BE2C (cell line): ENCODE results near the gene RBM7.

Source experiments
- DNase-seq: peaks from one replicate; pipeline ENCODE4 v3.0.0-alpha.2; 2020
- H3K27me3 ChIP-seq: fragments of 250-450 bp; sonication (Bioruptor Pico); 2 replicates; pipeline ENCODE4 v1.5.1; 2020; ENCODE audit warnings: mild to moderate bottlenecking
- H3K36me3 ChIP-seq: fragments of 250-450 bp; sonication (Bioruptor Pico); 2 replicates; pipeline ENCODE4 v1.5.1; 2020; ENCODE audit warnings: mild to moderate bottlenecking
- H3K4me1 ChIP-seq: fragments of 250-450 bp; sonication (Bioruptor Pico); 2 replicates; pipeline ENCODE4 v1.5.1; 2020
- H3K4me3 ChIP-seq: 2 replicates; pipeline ENCODE4 v1.5.1; 2011; ENCODE audit warnings: low read depth, low read length
- H3K9me3 ChIP-seq: fragments of 250-450 bp; sonication (Bioruptor Pico); 2 replicates; pipeline ENCODE4 v1.5.1; 2020
- TF ChIP-seq, protein P1 (sequence below): IDR thresholded peaks from 2 replicates; pipeline ENCODE4 v1.5.1; 2012; ENCODE audit warnings: mild to moderate bottlenecking, low read depth, low read length

The RBM7 gene

DNA sequence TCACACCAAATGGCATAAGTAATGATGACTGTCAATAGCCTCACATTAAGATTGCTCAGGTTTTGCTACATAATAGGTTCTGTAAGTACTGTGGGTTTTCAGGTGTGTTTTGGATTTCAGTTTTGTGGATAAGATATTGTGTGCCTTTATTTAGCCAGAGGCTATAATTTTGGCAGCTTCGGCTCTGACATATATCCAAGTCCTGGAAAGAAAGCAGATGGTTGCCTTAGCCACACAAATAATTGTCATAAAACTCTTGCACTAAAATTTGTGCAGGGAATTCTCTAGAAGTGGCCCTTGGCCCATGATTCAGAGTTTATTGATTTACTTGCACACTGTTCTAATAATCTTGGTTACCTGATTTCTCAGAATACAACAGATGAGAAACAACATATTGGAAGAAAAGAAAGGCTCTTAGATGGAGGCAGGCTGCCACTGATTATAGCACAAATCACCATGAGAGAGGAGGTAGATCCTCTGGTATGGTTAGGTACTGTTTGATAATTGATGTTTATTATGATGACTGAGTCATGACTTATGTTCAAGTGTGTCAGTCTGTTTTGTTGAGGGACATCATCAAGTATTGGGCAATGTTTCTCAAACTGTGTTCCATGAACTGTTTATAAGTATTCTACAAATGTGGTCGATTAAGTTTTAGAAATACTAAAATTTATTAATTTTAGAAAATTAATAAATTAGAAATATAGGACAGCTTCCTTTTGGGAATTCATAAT lies 48.5 kb downstream of the RBM7 start:
- H3K4me1 ChIP-seq, result 0 out of 2 replicates have a peak, but pooled peaks cover 3% of the 10 kb centered on the region
- no peaks in the 10 kb centered on the region for H3K9me3 ChIP-seq
- no peaks in the 10 kb centered on the region for H3K27me3 ChIP-seq
- TF ChIP-seq, protein P1, sequence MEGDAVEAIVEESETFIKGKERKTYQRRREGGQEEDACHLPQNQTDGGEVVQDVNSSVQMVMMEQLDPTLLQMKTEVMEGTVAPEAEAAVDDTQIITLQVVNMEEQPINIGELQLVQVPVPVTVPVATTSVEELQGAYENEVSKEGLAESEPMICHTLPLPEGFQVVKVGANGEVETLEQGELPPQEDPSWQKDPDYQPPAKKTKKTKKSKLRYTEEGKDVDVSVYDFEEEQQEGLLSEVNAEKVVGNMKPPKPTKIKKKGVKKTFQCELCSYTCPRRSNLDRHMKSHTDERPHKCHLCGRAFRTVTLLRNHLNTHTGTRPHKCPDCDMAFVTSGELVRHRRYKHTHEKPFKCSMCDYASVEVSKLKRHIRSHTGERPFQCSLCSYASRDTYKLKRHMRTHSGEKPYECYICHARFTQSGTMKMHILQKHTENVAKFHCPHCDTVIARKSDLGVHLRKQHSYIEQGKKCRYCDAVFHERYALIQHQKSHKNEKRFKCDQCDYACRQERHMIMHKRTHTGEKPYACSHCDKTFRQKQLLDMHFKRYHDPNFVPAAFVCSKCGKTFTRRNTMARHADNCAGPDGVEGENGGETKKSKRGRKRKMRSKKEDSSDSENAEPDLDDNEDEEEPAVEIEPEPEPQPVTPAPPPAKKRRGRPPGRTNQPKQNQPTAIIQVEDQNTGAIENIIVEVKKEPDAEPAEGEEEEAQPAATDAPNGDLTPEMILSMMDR, result no peak
- H3K4me3 ChIP-seq, result no peak overlapping the region
- H3K36me3 ChIP-seq, result peaks cover 35% of the 10 kb centered on the region
- no peak for DNase-seq

DNA sequence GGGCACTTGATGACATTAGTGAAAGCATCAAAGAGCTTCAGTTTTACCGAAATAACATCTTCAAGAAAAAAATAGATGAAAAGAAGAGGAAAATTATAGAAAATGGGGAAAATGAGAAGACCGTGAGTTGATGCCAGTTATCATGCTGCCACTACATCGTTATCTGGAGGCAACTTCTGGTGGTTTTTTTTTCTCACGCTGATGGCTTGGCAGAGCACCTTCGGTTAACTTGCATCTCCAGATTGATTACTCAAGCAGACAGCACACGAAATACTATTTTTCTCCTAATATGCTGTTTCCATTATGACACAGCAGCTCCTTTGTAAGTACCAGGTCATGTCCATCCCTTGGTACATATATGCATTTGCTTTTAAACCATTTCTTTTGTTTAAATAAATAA lies 49.4 kb downstream of the RBM7 start:
- Histone ChIP-seq H3K4me1 (0 out of 2 replicates have a peak, but pooled peaks cover 3% of the 10 kb centered on the region), H3K4me3 (no peak overlapping the region), H3K9me3 (no peaks in the 10 kb centered on the region), H3K27me3 (no peaks in the 10 kb centered on the region), H3K36me3 (peaks cover 30% of the 10 kb centered on the region)
- no peak for DNase-seq
- TF ChIP-seq, protein P1, result no peak

DNA sequence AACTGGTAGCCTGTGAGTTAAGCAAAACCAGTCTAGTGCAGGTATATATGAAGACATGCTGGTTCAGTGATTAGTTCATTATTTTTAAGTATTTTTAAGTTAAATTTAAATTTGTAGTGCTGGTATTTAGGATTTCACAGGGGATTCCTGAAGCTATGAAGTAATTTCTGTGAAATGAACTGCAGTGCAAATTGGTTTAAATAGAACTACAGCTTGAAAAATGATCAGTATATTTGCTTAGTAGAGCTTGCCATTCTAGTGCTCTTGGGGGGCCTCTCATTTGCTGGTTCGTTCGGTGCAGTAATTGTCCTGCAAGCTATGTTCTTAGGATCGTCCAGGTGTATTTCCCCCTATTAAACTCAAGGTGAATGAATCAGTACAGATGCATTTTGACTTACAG lies 51.9 kb downstream of the RBM7 start:
- Histone ChIP-seq H3K36me3 (peaks cover 25% of the 10 kb centered on the region), H3K4me3 (no peak overlapping the region), H3K4me1 (0 out of 2 replicates have a peak, but pooled peaks cover 3% of the 10 kb centered on the region), H3K27me3 (no peaks in the 10 kb centered on the region), H3K9me3 (no peaks in the 10 kb centered on the region)
- DNase-seq, result no peak
- TF ChIP-seq, protein P1, result no peak
